Heart left ventricle (tissue), 13 donors: ENCODE measurements around the gene TCP11L2.

Experiments
- POLR2A ChIP-seq, 2 donors: fragments of 450-650 bp; IDR thresholded peaks; one replicate each; pipeline ENCODE4 v1.6.1; 2017; ENCODE audit warnings: antibody characterized with exemption in 2 of 2, mild to moderate bottlenecking in 2 of 2, moderate library complexity in 2 of 2
- TF ChIP-seq, protein P1 (sequence below), 12 donors: fragments of 200-600 bp; sonication (generic) in 4 of 12; IDR thresholded peaks; one replicate each; pipeline versions ENCODE4 v1.5.0 to v1.8.0; 2018 to 2022; ENCODE audit warnings: antibody characterized with exemption in 12 of 12, mild to moderate bottlenecking in 5 of 12
- donor health status: ischemic (EF 13 %, LVEDD 7.1; RV severe dilation, severe dysfunction).
- donor health status: DM: no; HTN: yes; CAD: no.
- donor health status: DM: no; HTN: no; CAD: no.
- donor health status: ischemic (EF 25% LVEDD 6.9; RV normal size, moderate dysfunction).
- donor health status: ischemic (EF 25% LVEDD 5.7; RV mildly dilated, moderate dysfunction).
- donor health status: ischemic (EF 35%, LVEDD 5.7; RV mildly dilated, moderate dysfunction).
- donor health status: nonischemic (EF 11% LVEDD 7.7; RV severe dilation, severe dysfunction).
- donor health status: DM: yes; HTN: yes; CAD: no.
- donor health status: PGD.
- donor health status: ischemic (EF 29% LVEDD 5.4; RV normal size, mild dysfunction).
- donor health status: nonischemic (EF 23%, LVEDD 6.1; RV moderate dilation, normal function).

DNA sequence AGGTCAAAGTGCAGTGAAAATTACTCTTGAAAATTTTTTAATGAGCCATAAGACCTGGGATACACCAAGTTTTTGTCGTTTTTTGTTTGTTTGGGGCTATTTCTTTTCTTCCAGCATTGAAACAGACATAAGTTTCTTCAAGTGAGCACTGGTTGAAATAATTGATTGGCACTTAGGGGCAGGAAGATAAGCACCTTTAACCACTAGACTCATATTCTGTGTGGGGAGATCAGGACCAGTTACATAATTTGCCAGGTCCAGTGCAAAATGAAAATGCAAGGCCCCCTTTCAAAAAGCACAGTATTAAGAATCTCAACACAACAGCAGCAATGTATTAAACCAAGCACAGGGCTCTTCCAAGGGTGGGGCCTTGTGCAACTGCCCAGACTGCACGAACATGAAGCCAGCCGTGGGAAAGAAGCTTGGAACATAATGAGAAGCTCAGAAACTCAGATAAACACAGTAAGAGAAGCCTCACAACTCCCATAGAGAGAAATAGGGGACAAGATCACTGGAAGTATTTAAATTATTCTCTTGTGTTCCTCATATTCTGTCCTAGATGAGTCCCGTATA, 3.2 kb upstream of the TCP11L2 start:
- TF ChIP-seq, protein P1, sequence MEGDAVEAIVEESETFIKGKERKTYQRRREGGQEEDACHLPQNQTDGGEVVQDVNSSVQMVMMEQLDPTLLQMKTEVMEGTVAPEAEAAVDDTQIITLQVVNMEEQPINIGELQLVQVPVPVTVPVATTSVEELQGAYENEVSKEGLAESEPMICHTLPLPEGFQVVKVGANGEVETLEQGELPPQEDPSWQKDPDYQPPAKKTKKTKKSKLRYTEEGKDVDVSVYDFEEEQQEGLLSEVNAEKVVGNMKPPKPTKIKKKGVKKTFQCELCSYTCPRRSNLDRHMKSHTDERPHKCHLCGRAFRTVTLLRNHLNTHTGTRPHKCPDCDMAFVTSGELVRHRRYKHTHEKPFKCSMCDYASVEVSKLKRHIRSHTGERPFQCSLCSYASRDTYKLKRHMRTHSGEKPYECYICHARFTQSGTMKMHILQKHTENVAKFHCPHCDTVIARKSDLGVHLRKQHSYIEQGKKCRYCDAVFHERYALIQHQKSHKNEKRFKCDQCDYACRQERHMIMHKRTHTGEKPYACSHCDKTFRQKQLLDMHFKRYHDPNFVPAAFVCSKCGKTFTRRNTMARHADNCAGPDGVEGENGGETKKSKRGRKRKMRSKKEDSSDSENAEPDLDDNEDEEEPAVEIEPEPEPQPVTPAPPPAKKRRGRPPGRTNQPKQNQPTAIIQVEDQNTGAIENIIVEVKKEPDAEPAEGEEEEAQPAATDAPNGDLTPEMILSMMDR (IDR thresholded peaks at IDR 0.05) = no peak
- TF ChIP-seq POLR2A (IDR thresholded peaks at IDR 0.05) = no peak
